ENCODE results near the gene SOS2. TPM values are rescaled to one million over a fixed set of nuclear protein-coding genes. Genes with fewer than 3 reads are reported as not detected.

The SOS2 gene
- total RNA-seq, 1 experiment from 2014 or later, result 13.9 TPM

- no peaks in the 10 kb centered on the region for H3K9me3 Mint-ChIP-seq (ENCODE audit: unreplicated experiment)
- Histone ChIP-seq H3K4me1 (no peaks in the 10 kb centered on the region; the same call in 1 of the 2 replicates), H3K27me3 (replicated peaks; ENCODE audit: control insufficient read depth, insufficient read depth, low read length) (no peaks in the 10 kb centered on the region), H3K9me3 (no peaks in the 10 kb centered on the region), H3K4me3 (ENCODE audit: low read depth, low read length) (no peak overlapping the region), H3K36me3 (ENCODE audit: control insufficient read depth, insufficient read depth, low read length) (no peaks in the 10 kb centered on the region)
- intact Hi-C loops (cut with micrococcal nuclease; ENCODE audit: unreplicated experiment), result no loop called here
- H3K36me3 Mint-ChIP-seq (ENCODE audit: insufficient read depth, unreplicated experiment), result no peaks in the 10 kb centered on the region
- BruUV-seq (replicated peaks), result no TSS peak
- H3K27ac Mint-ChIP-seq (ENCODE audit: unreplicated experiment), result no peak overlapping the region
- H3K4me3 Mint-ChIP-seq (ENCODE audit: unreplicated experiment), result no peak overlapping the region
- no peaks in the 10 kb centered on the region for H3K27me3 Mint-ChIP-seq (ENCODE audit: insufficient read depth, unreplicated experiment)
- POLR2A ChIA-PET, result no interaction called here
- TF ChIP-seq CTCF (IDR thresholded peaks at IDR 0.05; ENCODE audit: insufficient read depth in 1 of 2, low read depth in 1 of 2, low read length in 1 of 2, severe bottlenecking in 1 of 2, unreplicated experiment in 1 of 2), result no peak
- no peaks in the 10 kb centered on the region for H3K4me1 Mint-ChIP-seq (ENCODE audit: low read depth, unreplicated experiment)
- CTCF ChIA-PET, result no interaction called here
- DNase-seq, result no peak
Observed at GRCh38 chr14:50222055-50222613, 9.2 kb downstream of the SOS2 start.

- intact Hi-C loops (cut with micrococcal nuclease; ENCODE audit: unreplicated experiment), result no loop called here
- Mint-ChIP-seq H3K27ac (ENCODE audit: unreplicated experiment) (no peak overlapping the region), H3K27me3 (ENCODE audit: insufficient read depth, unreplicated experiment) (no peaks in the 10 kb centered on the region), H3K4me3 (ENCODE audit: unreplicated experiment) (no peak overlapping the region), H3K4me1 (ENCODE audit: low read depth, unreplicated experiment) (no peaks in the 10 kb centered on the region), H3K36me3 (ENCODE audit: insufficient read depth, unreplicated experiment) (no peaks in the 10 kb centered on the region), H3K9me3 (ENCODE audit: unreplicated experiment) (no peaks in the 10 kb centered on the region)
- H3K27me3 ChIP-seq (replicated peaks; ENCODE audit: control insufficient read depth, insufficient read depth, low read length), result no peaks in the 10 kb centered on the region
- CTCF ChIA-PET, result no interaction called here
- H3K36me3 ChIP-seq (ENCODE audit: control insufficient read depth, insufficient read depth, low read length), result no peaks in the 10 kb centered on the region
- no peak for DNase-seq
- H3K4me3 ChIP-seq (ENCODE audit: low read depth, low read length), result no peak overlapping the region
- POLR2A ChIA-PET, result no interaction called here
- TF ChIP-seq CTCF (IDR thresholded peaks at IDR 0.05; ENCODE audit: insufficient read depth in 1 of 2, low read depth in 1 of 2, low read length in 1 of 2, severe bottlenecking in 1 of 2, unreplicated experiment in 1 of 2), result no peak
- no TSS peak for BruUV-seq (replicated peaks)
- H3K9me3 ChIP-seq, result no peaks in the 10 kb centered on the region
- H3K4me1 ChIP-seq, result no peaks in the 10 kb centered on the region
Observed at GRCh38 chr14:50218501-50218900, 12.9 kb downstream of the SOS2 start.

- no TSS peak for BruUV-seq (replicated peaks)
- no peaks in the 10 kb centered on the region for H3K9me3 Mint-ChIP-seq (ENCODE audit: unreplicated experiment)
- no peak overlapping the region for H3K27ac Mint-ChIP-seq (ENCODE audit: unreplicated experiment)
- no peaks in the 10 kb centered on the region for H3K27me3 Mint-ChIP-seq (ENCODE audit: insufficient read depth, unreplicated experiment)
- H3K4me1 Mint-ChIP-seq (ENCODE audit: low read depth, unreplicated experiment), result no peaks in the 10 kb centered on the region
- Histone ChIP-seq H3K4me3 (ENCODE audit: low read depth, low read length) (no peak overlapping the region), H3K9me3 (no peaks in the 10 kb centered on the region), H3K27me3 (replicated peaks; ENCODE audit: control insufficient read depth, insufficient read depth, low read length) (no peaks in the 10 kb centered on the region), H3K4me1 (no peaks in the 10 kb centered on the region), H3K36me3 (ENCODE audit: control insufficient read depth, insufficient read depth, low read length) (no peaks in the 10 kb centered on the region)
- intact Hi-C loops (cut with micrococcal nuclease; ENCODE audit: unreplicated experiment), result no loop called here
- no peak for DNase-seq
- POLR2A ChIA-PET, result no interaction called here
- TF ChIP-seq CTCF (IDR thresholded peaks at IDR 0.05; ENCODE audit: insufficient read depth in 1 of 2, low read depth in 1 of 2, low read length in 1 of 2, severe bottlenecking in 1 of 2, unreplicated experiment in 1 of 2), result no peak
- no peaks in the 10 kb centered on the region for H3K36me3 Mint-ChIP-seq (ENCODE audit: insufficient read depth, unreplicated experiment)
- CTCF ChIA-PET, result no interaction called here
- H3K4me3 Mint-ChIP-seq (ENCODE audit: unreplicated experiment), result no peak overlapping the region
Observed at GRCh38 chr14:50215416-50215815, 16.0 kb downstream of the SOS2 start.

Data from Caco-2 (cell line).